AG04450 (cell line): ENCODE measurements around the gene ST3GAL4. TPM values are rescaled to one million over a fixed set of nuclear protein-coding genes. Genes with fewer than 3 reads are reported as not detected.
A peak's percentile ranks its signal among the peaks of the same experiment; 100 is the strongest.

Experiments used
- CTCF ChIA-PET: fragments of 300-600, 350-600 bp; formaldehyde crosslinking; extraction: SDS; loops from one replicate; lab custom pipeline; 2022; ENCODE audit warnings: antibody characterized with exemption, inconsistent platforms; lab: Charles Lee
- POLR2A ChIA-PET: fragments of 350-600 bp; formaldehyde crosslinking; extraction: SDS; loops from one replicate; lab custom pipeline; 2021; ENCODE audit warnings: antibody characterized with exemption, inconsistent platforms; lab: Yijun Ruan, JAX
- DNase-seq: peaks from one replicate; pipeline ENCODE4 v3.0.0-alpha.2; 2011; ENCODE audit warnings: low read depth, low spot score
- H3K27ac ChIP-seq: one replicate; pipeline ENCODE4 v1.5.1; 2012; ENCODE audit warnings: low read depth, low read length, control low read depth
- H3K27me3 ChIP-seq: one replicate; pipeline ENCODE4 v1.6.0; 2012; ENCODE audit warnings: low read length; ENCODE audit not compliant: control insufficient read depth, insufficient read depth
- H3K4me3 ChIP-seq: 2 replicates; pipeline ENCODE4 v1.5.1; 2011; ENCODE audit warnings: mild to moderate bottlenecking, low read depth, low read length, control low read depth
- H3K9me3 ChIP-seq: 2 replicates; pipeline ENCODE4 v1.5.1; 2012; ENCODE audit warnings: low read length; ENCODE audit not compliant: control insufficient read depth, insufficient read depth
- polyA plus RNA-seq: library from polyadenylated mRNA; depleted of rRNA; stranded (reverse); fragments of >200 nt; gene quantifications from 2 replicates; pipeline ENCODE4 v1.2.3, GENCODE V29; 2011
- TF ChIP-seq, protein P1 (sequence below): IDR thresholded peaks from 2 replicates; pipeline ENCODE4 v1.5.1; 2011; ENCODE audit warnings: low read depth, low read length, control low read depth, inconsistent platforms

Gene ST3GAL4
- polyA plus RNA-seq, 1 experiment: 13.1 TPM

DNA sequence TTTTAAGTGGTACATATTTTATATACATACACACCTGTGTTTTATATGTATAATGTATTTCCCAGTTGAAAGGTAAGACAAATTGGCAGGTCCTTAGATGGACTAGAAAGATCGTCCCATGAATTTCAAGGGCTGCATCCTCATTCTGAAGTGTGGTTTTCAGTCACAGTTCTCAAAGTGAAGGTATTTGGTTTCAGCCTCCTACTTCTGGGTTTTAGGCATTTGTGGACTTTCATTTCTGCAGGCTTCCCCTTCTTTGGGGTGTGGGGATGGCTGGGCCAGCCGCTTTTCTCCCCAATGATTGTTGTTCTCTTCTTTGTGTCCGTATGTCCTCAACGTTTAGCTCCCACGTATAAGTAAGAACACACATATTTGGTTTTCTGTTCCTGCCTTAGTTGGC lies 41.7 kb upstream of the ST3GAL4 start:
- Histone ChIP-seq H3K4me3 (no peak overlapping the region), H3K27ac (no peak overlapping the region), H3K9me3 (no peaks in the 10 kb centered on the region), H3K27me3 (no peaks in the 10 kb centered on the region)
- no peak for DNase-seq
- ChIA-PET CTCF (interaction anchor here (8.2 kb wide), 1 partner anchor 167 kb away, joined by 163 read pairs; no protein-coding TSS in a partner anchor), POLR2A (no interaction called here)
- TF ChIP-seq, protein P1, sequence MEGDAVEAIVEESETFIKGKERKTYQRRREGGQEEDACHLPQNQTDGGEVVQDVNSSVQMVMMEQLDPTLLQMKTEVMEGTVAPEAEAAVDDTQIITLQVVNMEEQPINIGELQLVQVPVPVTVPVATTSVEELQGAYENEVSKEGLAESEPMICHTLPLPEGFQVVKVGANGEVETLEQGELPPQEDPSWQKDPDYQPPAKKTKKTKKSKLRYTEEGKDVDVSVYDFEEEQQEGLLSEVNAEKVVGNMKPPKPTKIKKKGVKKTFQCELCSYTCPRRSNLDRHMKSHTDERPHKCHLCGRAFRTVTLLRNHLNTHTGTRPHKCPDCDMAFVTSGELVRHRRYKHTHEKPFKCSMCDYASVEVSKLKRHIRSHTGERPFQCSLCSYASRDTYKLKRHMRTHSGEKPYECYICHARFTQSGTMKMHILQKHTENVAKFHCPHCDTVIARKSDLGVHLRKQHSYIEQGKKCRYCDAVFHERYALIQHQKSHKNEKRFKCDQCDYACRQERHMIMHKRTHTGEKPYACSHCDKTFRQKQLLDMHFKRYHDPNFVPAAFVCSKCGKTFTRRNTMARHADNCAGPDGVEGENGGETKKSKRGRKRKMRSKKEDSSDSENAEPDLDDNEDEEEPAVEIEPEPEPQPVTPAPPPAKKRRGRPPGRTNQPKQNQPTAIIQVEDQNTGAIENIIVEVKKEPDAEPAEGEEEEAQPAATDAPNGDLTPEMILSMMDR: no peak

GRCh38 chr11:126317432-126317755 lies 38.1 kb upstream of the ST3GAL4 start:
- H3K4me3 ChIP-seq: no peak overlapping the region
- no peaks in the 10 kb centered on the region for H3K27me3 ChIP-seq
- POLR2A ChIA-PET: interaction anchor here (0.7 to 2.3 kb wide), 5 partner anchors 14 to 166 kb away, joined by 3 to 16 read pairs (median 3); partner anchors contain the start of genes DCPS and ST3GAL4
- TF ChIP-seq, protein P1: no peak
- H3K9me3 ChIP-seq: no peaks in the 10 kb centered on the region
- peak overlapping the region; percentile 99 for H3K27ac ChIP-seq
- CTCF ChIA-PET: interaction anchor here (2.0 to 2.5 kb wide), 2 partner anchors 124 to 163 kb away, joined by 10 to 20 read pairs; no protein-coding TSS in a partner anchor
- no peak for DNase-seq

- no peak for DNase-seq
- POLR2A ChIA-PET: interaction anchor here (0.7 to 2.3 kb wide), 7 partner anchors 12 to 166 kb away, joined by 3 to 16 read pairs (median 3); partner anchors contain the start of genes DCPS and ST3GAL4
- Histone ChIP-seq H3K4me3 (peak overlapping the region; percentile 49), H3K9me3 (no peaks in the 10 kb centered on the region), H3K27me3 (no peaks in the 10 kb centered on the region), H3K27ac (peak overlapping the region; percentile 99)
- CTCF ChIA-PET: interaction anchor here (0.9 to 2.7 kb wide), 5 partner anchors 8 to 163 kb away, joined by 3 to 25 read pairs (median 10); partner anchors contain the start of gene DCPS
- TF ChIP-seq, protein P1: no peak
Measured at GRCh38 chr11:126317756-126318573, 37.5 kb upstream of the ST3GAL4 start.

- Histone ChIP-seq H3K9me3 (no peaks in the 10 kb centered on the region), H3K4me3 (peak overlapping the region; percentile 49), H3K27me3 (no peaks in the 10 kb centered on the region), H3K27ac (peak overlapping the region; percentile 99)
- CTCF ChIA-PET: interaction anchor here (0.9 to 2.7 kb wide), 7 partner anchors 9 to 162 kb away, joined by 3 to 25 read pairs (median 4); partner anchors contain the start of gene DCPS
- TF ChIP-seq, protein P1: no peak
- DNase-seq: peak; percentile 88
- POLR2A ChIA-PET: interaction anchor here (1.0 to 2.3 kb wide), 7 partner anchors 12 to 162 kb away, joined by 3 to 16 read pairs (median 5); partner anchors contain the start of genes DCPS and ST3GAL4
Measured at GRCh38 chr11:126318574-126319373, 36.7 kb upstream of the ST3GAL4 start.
